ENCODE data around the gene FABP3. TPM values are rescaled to one million over a fixed set of nuclear protein-coding genes. Genes with fewer than 3 reads are reported as not detected.

Gene FABP3
- total RNA-seq, 1 experiment from 2014 or later, result not detected

- DNase-seq (ENCODE audit: low read depth), result no peak
These were observed 1.1 kb upstream of the FABP3 start for GRCh38 chr1:31373897-31374486.

- DNase-seq (ENCODE audit: low read depth), result no peak
These were observed 173 bp downstream of the FABP3 start for GRCh38 chr1:31372751-31373055.

GRCh38 chr1:31372051-31372450, 825 bp downstream of the FABP3 start:
- no peak for DNase-seq (ENCODE audit: low read depth)

GRCh38 chr1:31371121-31371959, 1.5 kb downstream of the FABP3 start:
- DNase-seq (ENCODE audit: low read depth), result no peak

- DNase-seq (ENCODE audit: low read depth), result no peak
These were observed 2.3 kb downstream of the FABP3 start for GRCh38 chr1:31370565-31370964.

GRCh38 chr1:31370021-31370420, 2.9 kb downstream of the FABP3 start:
- no peak for DNase-seq (ENCODE audit: low read depth)

- no peak for DNase-seq (ENCODE audit: low read depth)
These were observed 4.2 kb downstream of the FABP3 start for GRCh38 chr1:31368611-31369107.

GRCh38 chr1:31366796-31367195, 6.1 kb downstream of the FABP3 start:
- DNase-seq (ENCODE audit: low read depth), result no peak

- DNase-seq (ENCODE audit: low read depth), result no peak
These were observed 8.2 kb downstream of the FABP3 start for GRCh38 chr1:31364561-31365250.

GRCh38 chr1:31362032-31362431, 10.8 kb downstream of the FABP3 start:
- DNase-seq (ENCODE audit: low read depth), result no peak

- DNase-seq (ENCODE audit: low read depth), result no peak
These were observed 11.3 kb downstream of the FABP3 start for GRCh38 chr1:31361607-31362006.

- no peak for DNase-seq (ENCODE audit: low read depth)
These were observed 16.4 kb downstream of the FABP3 start for GRCh38 chr1:31356427-31356826.

- DNase-seq (ENCODE audit: low read depth), result no peak
These were observed 18.6 kb downstream of the FABP3 start for GRCh38 chr1:31354283-31354682.

GRCh38 chr1:31348449-31348848, 24.4 kb downstream of the FABP3 start:
- no peak for DNase-seq (ENCODE audit: low read depth)

- DNase-seq (ENCODE audit: low read depth), result no peak
These were observed 26.1 kb downstream of the FABP3 start for GRCh38 chr1:31346785-31347184.

GRCh38 chr1:31345635-31346034, 27.2 kb downstream of the FABP3 start:
- DNase-seq (ENCODE audit: low read depth), result no peak

- no peak for DNase-seq (ENCODE audit: low read depth)
These were observed 28.4 kb downstream of the FABP3 start for GRCh38 chr1:31344503-31344902.

- DNase-seq (ENCODE audit: low read depth), result no peak
These were observed 36.0 kb downstream of the FABP3 start for GRCh38 chr1:31336687-31337467.

- peak; percentile 58 for DNase-seq (ENCODE audit: low read depth)
These were observed 37.9 kb downstream of the FABP3 start for GRCh38 chr1:31335007-31335406.

GRCh38 chr1:31327381-31327780, 45.5 kb downstream of the FABP3 start:
- DNase-seq (ENCODE audit: low read depth), result no peak

GRCh38 chr1:31326461-31326860, 46.4 kb downstream of the FABP3 start:
- no peak for DNase-seq (ENCODE audit: low read depth)

- no peak for DNase-seq (ENCODE audit: low read depth)
These were observed 47.9 kb downstream of the FABP3 start for GRCh38 chr1:31324992-31325391.

Data from HT1080 (cell line).